Stomach (tissue), 9 donors: ENCODE data around the gene MUC22. TPM values are rescaled to one million over a fixed set of nuclear protein-coding genes. Genes with fewer than 3 reads are reported as not detected.
A peak's percentile ranks its signal among the peaks of the same experiment; 100 is the strongest.

Source experiments
- DNase-seq, 2 donors: peaks; one replicate each; pipeline versions ENCODE4 v3.0.0 to v3.0.0-alpha.2; 2013 to 2019
- H3K27ac ChIP-seq, 5 donors: fragments of 200-600 bp in 4 of 5; sonication (generic) in 4 of 5; one replicate each; pipeline ENCODE4 v1.5.1; 2013 to 2019; ENCODE audit warnings: mild to moderate bottlenecking in 1 of 5, moderate library complexity in 1 of 5
- H3K27me3 ChIP-seq, 3 donors: fragments of 200-600 bp; sonication (generic); one replicate each; pipeline ENCODE4 v1.5.1; 2017 to 2019; ENCODE audit warnings: mixed run types in 1 of 3
- H3K36me3 ChIP-seq, 4 donors: fragments of 200-600 bp; sonication (generic); 1 replicate in 3 of 4; 2 replicates in 1 of 4; pipeline ENCODE4 v1.5.1; 2016 to 2019
- H3K4me1 ChIP-seq, 4 donors: fragments of 200-600 bp; sonication (generic); one replicate each; pipeline ENCODE4 v1.5.1; 2016 to 2019
- H3K4me3 ChIP-seq, 4 donors: fragments of 200-600 bp; sonication (generic) in 3 of 4; one replicate each; pipeline ENCODE4 v1.5.1; 2016 to 2019; ENCODE audit warnings: mild to moderate bottlenecking in 1 of 4
- H3K9me3 ChIP-seq, 4 donors: fragments of 200-600 bp; sonication (generic); one replicate each; pipeline ENCODE4 v1.5.1; 2016 to 2019
- CTCF ChIP-seq, 7 experiments: fragments of 450-650 bp in 4 of 7; fragments of 200-600 bp in 3 of 7; sonication (generic) in 3 of 7; IDR thresholded peaks; one replicate each; pipeline ENCODE4 v1.5.1; 2016 to 2019; ENCODE audit warnings: antibody characterized with exemption in 7 of 7, control low read depth in 2 of 7, mild to moderate bottlenecking in 1 of 7
- EP300 ChIP-seq: sonication (generic); formaldehyde crosslinking; IDR thresholded peaks from one replicate; pipeline ENCODE4 v1.6.1; 2017; ENCODE audit warnings: antibody characterized with exemption
- POLR2A ChIP-seq, 4 donors: fragments of 450-650 bp; IDR thresholded peaks; one replicate each; pipeline ENCODE4 v1.6.1; 2016; ENCODE audit warnings: antibody characterized with exemption in 4 of 4, control low read depth in 2 of 4, mild to moderate bottlenecking in 1 of 4, moderate library complexity in 1 of 4
- POLR2AphosphoS5 ChIP-seq, 3 donors: sonication (generic); formaldehyde crosslinking; IDR thresholded peaks; one replicate each; pipeline ENCODE4 v1.6.1; 2016; ENCODE audit warnings: antibody characterized with exemption in 3 of 3
- WGBS, 5 donors: extraction: QIAGEN DNeasy Blood & Tissue Kit in 3 of 5; methylation state at CpG; one replicate each; pipeline versions ENCODE4 v1.1.5 to v1.1.7; 2013 to 2018; 5-methylcytosine and 5-hydroxymethylcytosine counted together
- intact Hi-C: fragments of 100-400 bp; cut with DNase I; formaldehyde crosslinking; loops from one replicate; pipeline ENCODE4 v1.15.1; 2023; ENCODE audit warnings: low total_unique reads
- polyA plus RNA-seq, 3 donors: library from polyadenylated mRNA; stranded (reverse); fragments of 200-250 nt; gene quantifications; one replicate each; pipeline ENCODE4 v1.2.3, GENCODE V29; 2013
- total RNA-seq, 5 donors: library from RNA; depleted of rRNA; stranded (reverse); fragments of >200 nt; gene quantifications; one replicate each; pipeline versions ENCODE4 v1.1.0 to v1.2.3, GENCODE V29; 2014 to 2016
- donor health status: healthy with polysubstance abuse.
- donor health status: Bipolar disorder and iron deficiency.
- donor health status: healthy.

Gene MUC22
- total and polyA plus RNA-seq, 8 donors: 0.65 TPM; not detected in 7

GRCh38 chr6:30988209-30988825, 22.0 kb upstream of the MUC22 start:
- H3K4me3 ChIP-seq: no peak overlapping the region
- DNase-seq: peak; percentile 11 to 35
- H3K27me3 ChIP-seq: no peaks in the 10 kb centered on the region
- TF ChIP-seq POLR2AphosphoS5 (IDR thresholded peaks at IDR 0.05) (no peak), POLR2A (IDR thresholded peaks at IDR 0.05) (no peak), CTCF (IDR thresholded peaks at IDR 0.05) (no peak), EP300 (no peak)
- WGBS, 5 donors: 60 to 74% (median 63%) methylated on average over 9 of the region's 9 CpGs
- H3K4me1 ChIP-seq: peaks cover 0 to 4% (median 0%) of the 10 kb centered on the region in 4 donors
- H3K36me3 ChIP-seq: no peaks in the 10 kb centered on the region
- intact Hi-C loops: no loop called here
- no peaks in the 10 kb centered on the region for H3K9me3 ChIP-seq
- H3K27ac ChIP-seq: no peak overlapping the region

DNA sequence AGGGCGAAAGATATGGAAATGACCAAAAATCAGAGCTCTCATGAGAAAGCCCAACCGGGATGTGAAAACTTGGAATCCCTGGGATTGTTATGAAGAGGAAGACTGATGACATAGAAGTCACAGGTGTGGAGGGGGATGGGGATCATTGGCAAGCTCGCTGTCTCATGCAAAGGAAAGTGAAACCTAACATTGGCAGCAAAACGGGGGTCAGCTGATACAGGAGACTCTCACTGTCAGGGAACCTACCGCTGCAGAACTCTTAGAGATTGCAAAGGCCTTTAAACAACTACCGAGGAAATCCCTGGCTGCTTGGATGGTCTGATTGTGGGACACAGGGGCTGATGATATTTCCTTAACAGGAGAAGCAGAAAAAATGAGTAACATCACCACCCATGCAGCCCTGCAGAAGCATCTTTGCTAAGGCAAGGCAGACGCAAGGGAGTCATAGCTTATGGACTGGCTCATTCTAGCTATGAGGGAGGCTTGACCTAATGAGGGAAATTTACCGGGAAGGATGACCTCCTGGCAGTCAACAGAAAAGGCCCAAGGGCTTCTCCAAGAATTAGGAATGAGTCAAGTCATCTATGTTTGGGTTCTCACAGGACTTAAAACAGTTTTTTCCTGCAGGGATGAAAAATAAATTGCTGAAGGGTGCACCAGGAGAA, 19.7 kb upstream of the MUC22 start:
- peak in 1 of 2 donors; percentile 16 for DNase-seq
- Histone ChIP-seq H3K36me3 (no peaks in the 10 kb centered on the region), H3K27ac (no peak overlapping the region), H3K27me3 (no peaks in the 10 kb centered on the region), H3K9me3 (no peaks in the 10 kb centered on the region), H3K4me1 (no peaks in the 10 kb centered on the region), H3K4me3 (no peak overlapping the region)
- intact Hi-C loops: no loop called here
- no peak for TF ChIP-seq EP300
- TF ChIP-seq CTCF (IDR thresholded peaks at IDR 0.05): no peak
- no peak for TF ChIP-seq POLR2A (IDR thresholded peaks at IDR 0.05)
- TF ChIP-seq POLR2AphosphoS5 (IDR thresholded peaks at IDR 0.05): no peak
- WGBS, 5 donors: 69 to 73% (median 70%) methylated on average over 8 of the region's 8 CpGs

- no peaks in the 10 kb centered on the region for H3K9me3 ChIP-seq
- no peak for DNase-seq
- H3K27me3 ChIP-seq: no peaks in the 10 kb centered on the region
- WGBS, 5 donors: 71 to 83% (median 80%) methylated on average over 2 of the region's 2 CpGs
- no peak overlapping the region for H3K4me3 ChIP-seq
- H3K27ac ChIP-seq: no peak overlapping the region
- intact Hi-C loops: no loop called here
- TF ChIP-seq CTCF (IDR thresholded peaks at IDR 0.05) (no peak), POLR2AphosphoS5 (IDR thresholded peaks at IDR 0.05) (no peak), EP300 (no peak), POLR2A (IDR thresholded peaks at IDR 0.05) (no peak)
- no peaks in the 10 kb centered on the region for H3K36me3 ChIP-seq
- H3K4me1 ChIP-seq: no peaks in the 10 kb centered on the region
Observed at GRCh38 chr6:30991891-30992290, 18.4 kb upstream of the MUC22 start.

DNA sequence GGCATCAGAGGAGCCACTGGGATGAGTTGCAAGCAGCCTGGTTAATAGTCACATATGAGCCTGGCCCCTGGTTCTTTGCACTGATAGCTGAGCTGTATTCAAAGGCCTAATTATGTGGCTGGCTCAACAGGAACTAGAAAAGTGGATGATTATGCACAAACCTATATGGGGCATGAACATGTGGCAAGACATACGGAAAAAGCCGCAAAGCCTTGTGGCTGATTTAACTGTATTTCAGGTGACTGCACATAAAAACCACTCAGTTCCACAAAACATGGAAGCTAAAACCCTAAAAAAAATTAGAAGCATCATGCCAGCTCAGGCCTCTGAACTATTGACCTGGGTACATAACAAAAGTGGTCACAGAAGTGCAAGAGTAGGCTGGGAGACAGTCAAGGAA, 13.0 kb upstream of the MUC22 start:
- WGBS, 5 donors: 90 to 100% (median 100%) methylated on average over 2 of the region's 2 CpGs
- TF ChIP-seq EP300 (no peak), CTCF (IDR thresholded peaks at IDR 0.05) (no peak), POLR2AphosphoS5 (IDR thresholded peaks at IDR 0.05) (no peak), POLR2A (IDR thresholded peaks at IDR 0.05) (no peak)
- no peaks in the 10 kb centered on the region for H3K27me3 ChIP-seq
- DNase-seq: no peak
- H3K9me3 ChIP-seq: no peaks in the 10 kb centered on the region
- no peaks in the 10 kb centered on the region for H3K36me3 ChIP-seq
- H3K27ac ChIP-seq: no peak overlapping the region
- H3K4me1 ChIP-seq: no peaks in the 10 kb centered on the region
- intact Hi-C loops: no loop called here
- no peak overlapping the region for H3K4me3 ChIP-seq
